Stimulated activated memory B cell treated with anti-CD40 and anti-IgM and Interleukin-4, amounts not matched to agents 10 μg/mL and 1 μg/mL and 100 μg/mL, for 72 hours (primary cell): ENCODE measurements around the gene USP1.

Experiments used
- ATAC-seq: fragments of 150-1000 bp; cut with Tn5 transposase; 2 replicates; pipeline ENCODE4 v1.10.0; 2021
- H3K27ac Mint-ChIP-seq: one replicate; pipeline ENCODE4 v1.8.0; 2022; ENCODE audit warnings: mild to moderate bottlenecking, mixed read lengths
- H3K27me3 Mint-ChIP-seq: one replicate; pipeline ENCODE4 v1.8.0; 2022; ENCODE audit warnings: mixed read lengths
- H3K36me3 Mint-ChIP-seq: one replicate; pipeline ENCODE4 v1.8.0; 2022; ENCODE audit warnings: mixed read lengths
- H3K4me1 Mint-ChIP-seq: one replicate; pipeline ENCODE4 v1.8.0; 2022; ENCODE audit warnings: mixed read lengths
- H3K4me3 Mint-ChIP-seq: one replicate; pipeline ENCODE4 v1.8.0; 2022; ENCODE audit warnings: mild to moderate bottlenecking, moderate library complexity, mixed read lengths
- H3K9me3 Mint-ChIP-seq: one replicate; pipeline ENCODE4 v1.8.0; 2022; ENCODE audit warnings: mixed read lengths

USP1 gene

DNA sequence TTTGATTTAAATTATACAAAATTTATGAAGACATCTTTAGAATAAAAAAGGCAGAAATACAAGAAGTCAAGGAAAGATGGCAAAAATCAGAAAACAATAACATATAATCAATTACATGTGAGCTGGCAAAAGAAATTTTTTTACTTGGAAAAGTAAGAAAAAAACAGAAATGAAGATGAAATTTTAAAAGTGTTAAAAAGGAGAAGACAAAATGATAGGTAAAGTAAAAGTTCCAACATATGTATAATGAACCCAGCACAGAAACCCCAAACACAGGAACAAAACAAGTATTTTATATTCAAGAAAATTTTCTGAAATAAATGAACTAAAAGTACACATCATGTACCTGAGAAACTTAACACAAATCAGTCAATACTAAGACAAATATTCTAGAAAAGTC, 63.4 kb downstream of the USP1 start:
- Mint-ChIP-seq H3K36me3 (peaks cover 36% of the 10 kb centered on the region), H3K9me3 (no peaks in the 10 kb centered on the region)

More for the DNA sequence above, 63.4 kb downstream of the USP1 start:
- ATAC-seq, result no peak
- Mint-ChIP-seq H3K27me3 (no peaks in the 10 kb centered on the region), H3K27ac (no peak overlapping the region), H3K4me1 (no peaks in the 10 kb centered on the region), H3K4me3 (no peak overlapping the region)
